LNCAP (cell line): ENCODE results near the gene ANTKMT.

Source experiments
- CTCF ChIP-seq: fragments of 450-650 bp; IDR thresholded peaks from 2 replicates; pipeline ENCODE4 v1.5.1; 2017; ENCODE audit warnings: mild to moderate bottlenecking

ANTKMT gene

GRCh38 chr16:689175-689897 lies 31.6 kb upstream of the ANTKMT start:
- TF ChIP-seq CTCF = no peak

DNA sequence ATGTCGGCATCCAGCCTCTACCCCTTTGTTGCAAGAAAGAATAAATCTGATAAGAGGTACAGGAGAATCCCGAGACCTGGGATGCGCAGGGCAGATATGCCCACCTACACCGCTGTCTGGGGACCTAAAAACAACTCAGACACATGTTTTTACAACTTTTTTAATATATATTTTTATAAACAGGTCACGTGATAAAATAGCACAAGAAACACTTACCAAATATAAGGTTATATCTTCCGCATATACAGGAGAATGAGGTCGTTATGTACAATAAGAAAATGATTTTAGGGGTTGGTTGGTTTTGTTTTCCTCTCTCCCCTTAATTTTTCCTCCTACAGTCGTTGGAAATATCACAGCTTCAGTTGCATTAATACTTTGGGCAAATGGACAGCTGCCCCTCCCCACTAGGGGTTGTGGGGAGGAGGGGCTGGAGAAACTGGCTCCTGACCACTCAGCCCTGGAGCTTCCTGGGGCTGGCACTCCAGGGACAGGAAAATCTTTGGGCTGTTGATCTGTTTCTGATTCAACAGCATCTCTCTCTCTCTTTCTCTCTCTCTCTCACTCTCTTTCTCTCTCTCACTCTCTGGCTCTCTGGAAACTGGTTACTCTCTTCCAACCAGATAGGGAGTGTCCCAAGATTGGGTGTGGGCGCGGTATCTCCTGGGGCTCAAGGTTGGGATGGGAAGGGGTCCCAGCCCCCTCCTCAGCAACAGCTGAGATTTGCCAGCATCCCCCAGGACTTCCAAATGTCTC lies 28.4 kb upstream of the ANTKMT start:
- no peak for TF ChIP-seq CTCF

DNA sequence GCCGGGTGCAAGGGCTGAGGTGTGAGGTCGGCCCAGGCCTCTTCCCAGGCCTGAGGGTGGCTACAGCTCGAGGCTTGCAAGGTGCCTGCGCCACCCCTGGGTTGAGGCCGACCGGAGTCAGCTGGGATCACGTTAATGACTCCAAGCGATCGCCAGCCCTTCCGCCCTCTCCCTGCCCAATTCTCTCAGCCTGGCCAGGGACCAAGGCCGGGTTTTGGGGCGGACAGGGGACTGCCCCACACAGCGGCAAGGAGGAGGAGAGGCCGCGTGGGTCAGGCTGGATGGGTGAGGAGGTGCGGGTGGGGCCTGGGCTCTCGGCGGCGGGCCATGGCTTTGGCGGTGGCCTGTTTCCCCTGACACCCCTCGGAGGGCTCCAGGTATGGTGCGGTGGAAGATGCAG lies 27.6 kb upstream of the ANTKMT start:
- no peak for TF ChIP-seq CTCF

DNA sequence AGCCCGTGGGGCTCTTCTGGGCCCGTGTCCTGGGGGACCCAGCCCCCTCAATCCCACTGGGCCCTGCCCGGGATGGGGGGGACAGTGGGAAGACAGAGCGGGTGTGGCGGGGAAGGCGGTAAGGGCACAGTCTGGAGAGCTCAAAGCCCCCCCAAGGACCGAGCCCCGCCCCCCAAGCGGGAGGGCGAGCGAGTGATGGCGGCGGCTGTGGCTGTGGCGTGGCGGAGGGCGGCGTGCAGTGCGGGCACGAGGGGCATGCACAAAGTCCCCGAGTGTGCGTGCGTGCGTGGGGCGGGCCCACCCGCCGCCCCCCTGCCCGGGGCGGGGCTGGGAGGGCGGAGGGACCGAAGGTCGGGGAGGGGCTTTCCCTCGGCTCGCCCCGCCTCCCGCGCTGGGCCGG lies 27.2 kb upstream of the ANTKMT start:
- TF ChIP-seq CTCF = no peak

GRCh38 chr16:694187-694862 lies 26.6 kb upstream of the ANTKMT start:
- no peak for TF ChIP-seq CTCF

DNA sequence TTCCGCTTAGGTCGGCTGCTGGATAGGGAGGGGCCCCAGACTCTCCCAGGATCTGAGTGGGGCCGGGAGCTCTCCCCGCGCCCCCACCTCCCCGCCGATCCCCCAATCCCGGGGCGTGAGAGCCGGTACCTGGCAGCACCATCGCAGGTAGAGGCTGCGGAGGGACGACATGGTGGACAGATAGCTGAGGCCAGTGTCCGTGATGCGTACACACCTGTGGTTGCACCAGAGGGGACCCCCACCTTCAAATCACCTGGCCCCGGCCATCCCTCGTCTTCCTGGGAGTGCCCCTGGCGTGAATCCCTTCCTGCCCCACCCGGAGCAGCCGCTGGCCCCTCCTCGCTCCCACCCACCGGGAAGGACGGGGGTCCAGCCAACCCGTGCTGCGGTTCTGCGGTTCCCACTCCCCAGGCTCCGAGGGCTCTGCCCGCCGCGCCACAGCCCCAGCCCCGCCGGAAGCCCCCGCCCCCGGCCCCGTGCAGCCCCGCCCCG lies 26.0 kb upstream of the ANTKMT start:
- TF ChIP-seq CTCF = no peak

- TF ChIP-seq CTCF = no peak
Observed at GRCh38 chr16:695355-696089, 25.4 kb upstream of the ANTKMT start.
